ENCODE measurements around the gene SLC38A8.

DNA sequence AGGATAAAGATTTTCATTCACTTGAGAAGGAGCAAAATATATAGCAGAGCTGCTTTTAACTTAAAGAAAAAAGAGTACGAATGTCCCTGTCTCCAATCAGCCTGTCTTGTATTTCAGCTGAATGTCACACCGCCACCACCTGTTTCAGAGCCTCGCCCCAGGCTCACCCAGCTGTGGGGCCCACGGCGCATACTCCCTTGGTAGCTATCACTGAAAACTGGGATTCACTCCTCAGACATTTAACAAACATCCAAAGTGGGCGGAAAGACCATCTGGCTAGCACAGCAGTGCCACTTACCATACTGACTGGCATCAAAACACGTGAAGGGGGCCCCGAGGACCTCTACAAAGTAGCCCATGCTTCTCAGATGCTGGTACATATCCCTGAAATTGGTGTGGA is 25.4 kb upstream of the SLC38A8 start:
- TF ChIP-seq, protein P1, sequence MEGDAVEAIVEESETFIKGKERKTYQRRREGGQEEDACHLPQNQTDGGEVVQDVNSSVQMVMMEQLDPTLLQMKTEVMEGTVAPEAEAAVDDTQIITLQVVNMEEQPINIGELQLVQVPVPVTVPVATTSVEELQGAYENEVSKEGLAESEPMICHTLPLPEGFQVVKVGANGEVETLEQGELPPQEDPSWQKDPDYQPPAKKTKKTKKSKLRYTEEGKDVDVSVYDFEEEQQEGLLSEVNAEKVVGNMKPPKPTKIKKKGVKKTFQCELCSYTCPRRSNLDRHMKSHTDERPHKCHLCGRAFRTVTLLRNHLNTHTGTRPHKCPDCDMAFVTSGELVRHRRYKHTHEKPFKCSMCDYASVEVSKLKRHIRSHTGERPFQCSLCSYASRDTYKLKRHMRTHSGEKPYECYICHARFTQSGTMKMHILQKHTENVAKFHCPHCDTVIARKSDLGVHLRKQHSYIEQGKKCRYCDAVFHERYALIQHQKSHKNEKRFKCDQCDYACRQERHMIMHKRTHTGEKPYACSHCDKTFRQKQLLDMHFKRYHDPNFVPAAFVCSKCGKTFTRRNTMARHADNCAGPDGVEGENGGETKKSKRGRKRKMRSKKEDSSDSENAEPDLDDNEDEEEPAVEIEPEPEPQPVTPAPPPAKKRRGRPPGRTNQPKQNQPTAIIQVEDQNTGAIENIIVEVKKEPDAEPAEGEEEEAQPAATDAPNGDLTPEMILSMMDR (IDR thresholded peaks at IDR 0.05): no peak
- TF ChIP-seq POLR2A (IDR thresholded peaks at IDR 0.05): no peak
